Measurements from ENCODE around the gene GALNTL6. TPM values are rescaled to one million over a fixed set of nuclear protein-coding genes. Genes with fewer than 3 reads are reported as not detected.

GALNTL6 gene
- total RNA-seq, 1 donor from 2014 or later: 1.7 TPM

DNA sequence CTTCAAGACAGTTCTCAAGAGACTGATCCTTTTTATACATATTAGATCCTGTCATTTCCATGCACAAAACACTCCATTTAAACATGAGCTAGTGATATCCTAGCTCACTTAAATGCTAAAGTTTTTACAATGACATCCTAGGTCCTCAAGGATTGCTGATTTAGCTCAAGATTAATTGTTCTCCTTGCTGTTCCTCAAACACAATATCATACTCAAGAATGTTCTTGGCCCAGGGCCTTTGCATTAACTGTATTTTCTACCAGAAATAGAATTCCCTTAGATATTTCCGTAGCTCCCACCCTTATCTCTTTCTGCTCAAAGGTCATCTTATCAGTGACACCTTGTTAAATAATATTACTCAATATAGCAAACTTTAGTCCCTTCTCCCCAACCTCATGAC, 270.1 kb downstream of the GALNTL6 start:
- no peaks in the 10 kb centered on the region for H3K27me3 Mint-ChIP-seq
- H3K4me3 Mint-ChIP-seq: no peak overlapping the region
- no peak overlapping the region for H3K27ac Mint-ChIP-seq
- H3K36me3 Mint-ChIP-seq: no peaks in the 10 kb centered on the region
- H3K9me3 Mint-ChIP-seq: no peaks in the 10 kb centered on the region
- H3K4me1 Mint-ChIP-seq (ENCODE audit: unreplicated experiment): no peaks in the 10 kb centered on the region
- TF ChIP-seq, protein P1, sequence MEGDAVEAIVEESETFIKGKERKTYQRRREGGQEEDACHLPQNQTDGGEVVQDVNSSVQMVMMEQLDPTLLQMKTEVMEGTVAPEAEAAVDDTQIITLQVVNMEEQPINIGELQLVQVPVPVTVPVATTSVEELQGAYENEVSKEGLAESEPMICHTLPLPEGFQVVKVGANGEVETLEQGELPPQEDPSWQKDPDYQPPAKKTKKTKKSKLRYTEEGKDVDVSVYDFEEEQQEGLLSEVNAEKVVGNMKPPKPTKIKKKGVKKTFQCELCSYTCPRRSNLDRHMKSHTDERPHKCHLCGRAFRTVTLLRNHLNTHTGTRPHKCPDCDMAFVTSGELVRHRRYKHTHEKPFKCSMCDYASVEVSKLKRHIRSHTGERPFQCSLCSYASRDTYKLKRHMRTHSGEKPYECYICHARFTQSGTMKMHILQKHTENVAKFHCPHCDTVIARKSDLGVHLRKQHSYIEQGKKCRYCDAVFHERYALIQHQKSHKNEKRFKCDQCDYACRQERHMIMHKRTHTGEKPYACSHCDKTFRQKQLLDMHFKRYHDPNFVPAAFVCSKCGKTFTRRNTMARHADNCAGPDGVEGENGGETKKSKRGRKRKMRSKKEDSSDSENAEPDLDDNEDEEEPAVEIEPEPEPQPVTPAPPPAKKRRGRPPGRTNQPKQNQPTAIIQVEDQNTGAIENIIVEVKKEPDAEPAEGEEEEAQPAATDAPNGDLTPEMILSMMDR (conservative IDR thresholded peaks at IDR 0.05): no peak
- no peak for DNase-seq (ENCODE audit: extremely low spot score, unreplicated experiment)

DNA sequence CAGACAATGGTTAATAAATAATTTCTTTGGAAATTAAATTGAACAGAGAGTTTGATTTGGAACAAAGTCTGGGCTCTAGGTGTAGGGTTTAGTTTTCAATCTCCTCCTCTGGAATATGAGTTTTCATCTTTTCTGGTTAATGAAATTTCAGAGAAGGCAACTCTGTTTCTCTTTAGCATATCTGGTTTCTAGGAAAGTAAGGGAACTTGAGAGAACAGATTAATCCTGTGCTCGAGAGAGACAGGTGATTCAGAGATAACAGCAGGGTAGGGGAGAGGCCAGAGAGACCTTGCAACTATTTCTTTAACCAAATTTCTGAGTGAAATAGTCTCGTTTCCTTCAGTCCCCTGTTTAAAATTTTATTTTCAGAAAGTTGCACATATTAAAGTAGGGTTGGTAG, 275.4 kb downstream of the GALNTL6 start:
- H3K27ac Mint-ChIP-seq: no peak overlapping the region
- TF ChIP-seq, protein P1 (conservative IDR thresholded peaks at IDR 0.05): no peak

DNA sequence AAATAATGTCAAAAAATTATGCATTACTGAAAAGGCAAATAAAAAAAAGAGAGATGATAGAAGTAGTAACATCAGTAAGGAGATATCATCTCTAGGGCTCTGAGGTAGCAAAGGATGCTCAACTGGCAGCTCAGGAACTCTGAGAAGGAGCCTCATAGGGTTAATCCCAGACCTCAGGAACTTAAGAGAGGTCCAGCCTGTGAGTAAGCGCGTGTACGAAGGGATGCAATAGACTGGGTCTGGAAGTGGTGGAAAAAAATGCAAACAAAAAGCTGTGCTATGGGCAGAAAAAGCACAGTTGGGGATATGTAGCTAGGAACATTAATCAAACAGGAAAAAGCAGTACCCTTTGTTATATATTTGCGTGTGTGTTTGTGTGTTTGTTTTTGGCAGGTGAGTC, 282.0 kb downstream of the GALNTL6 start:
- H3K4me1 Mint-ChIP-seq (ENCODE audit: unreplicated experiment): no peaks in the 10 kb centered on the region
- no peaks in the 10 kb centered on the region for H3K9me3 Mint-ChIP-seq
- no peak overlapping the region for H3K27ac Mint-ChIP-seq
- DNase-seq (ENCODE audit: extremely low spot score, unreplicated experiment): no peak
- no peak overlapping the region for H3K4me3 Mint-ChIP-seq
- H3K27me3 Mint-ChIP-seq: no peaks in the 10 kb centered on the region
- TF ChIP-seq, protein P1 (conservative IDR thresholded peaks at IDR 0.05): no peak
- H3K36me3 Mint-ChIP-seq: no peaks in the 10 kb centered on the region

More for the DNA sequence above, 275.4 kb downstream of the GALNTL6 start:
- Mint-ChIP-seq H3K4me3 (no peak overlapping the region), H3K9me3 (no peaks in the 10 kb centered on the region), H3K4me1 (ENCODE audit: unreplicated experiment) (no peaks in the 10 kb centered on the region), H3K27me3 (no peaks in the 10 kb centered on the region), H3K36me3 (no peaks in the 10 kb centered on the region)
- no peak for DNase-seq (ENCODE audit: extremely low spot score, unreplicated experiment)

DNA sequence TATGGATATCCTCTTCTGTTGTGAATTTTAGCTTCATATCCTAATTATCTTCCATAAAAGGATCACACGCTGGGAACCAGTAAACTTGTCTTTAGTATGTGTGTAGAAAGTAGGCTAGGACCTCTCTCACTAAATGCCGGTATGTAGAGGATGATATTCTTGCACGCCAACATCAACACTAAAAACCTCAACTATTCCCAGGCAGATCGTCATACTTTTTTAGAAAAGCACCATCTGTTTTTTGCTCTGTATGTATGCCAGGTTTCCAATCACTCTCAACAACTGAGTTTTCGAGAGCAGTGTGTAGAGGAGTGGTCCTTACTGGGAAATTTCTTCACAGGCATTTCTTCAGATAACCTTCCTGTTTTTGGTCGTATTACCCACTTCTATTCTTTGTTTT, 283.6 kb downstream of the GALNTL6 start:
- Mint-ChIP-seq H3K9me3 (no peaks in the 10 kb centered on the region), H3K27ac (no peak overlapping the region), H3K4me3 (no peak overlapping the region), H3K27me3 (no peaks in the 10 kb centered on the region), H3K4me1 (ENCODE audit: unreplicated experiment) (no peaks in the 10 kb centered on the region), H3K36me3 (no peaks in the 10 kb centered on the region)
- DNase-seq (ENCODE audit: extremely low spot score, unreplicated experiment): no peak
- TF ChIP-seq, protein P1 (conservative IDR thresholded peaks at IDR 0.05): no peak

DNA sequence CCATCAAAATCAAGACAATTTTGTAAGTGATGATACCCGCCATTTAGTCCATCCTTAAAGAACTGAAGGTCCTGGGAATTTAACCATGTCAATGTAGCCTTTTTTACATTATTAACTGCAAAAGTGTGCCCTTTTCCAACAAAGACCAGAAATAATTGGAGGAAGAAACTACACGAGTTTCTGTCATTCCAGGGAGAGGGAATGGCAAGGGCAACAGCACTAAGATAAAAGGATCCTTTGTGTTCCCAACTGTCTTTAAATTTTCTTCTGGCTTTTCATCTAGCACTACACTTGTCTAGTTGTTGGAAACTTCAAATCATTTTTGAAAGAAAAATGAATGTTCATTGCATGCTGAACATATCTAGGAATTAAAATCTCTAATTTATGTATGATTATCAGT, 286.2 kb downstream of the GALNTL6 start:
- Mint-ChIP-seq H3K27me3 (no peaks in the 10 kb centered on the region), H3K27ac (no peak overlapping the region), H3K4me1 (ENCODE audit: unreplicated experiment) (no peaks in the 10 kb centered on the region), H3K36me3 (no peaks in the 10 kb centered on the region), H3K4me3 (no peak overlapping the region), H3K9me3 (no peaks in the 10 kb centered on the region)
- TF ChIP-seq, protein P1 (conservative IDR thresholded peaks at IDR 0.05): no peak
- DNase-seq (ENCODE audit: extremely low spot score, unreplicated experiment): no peak

DNA sequence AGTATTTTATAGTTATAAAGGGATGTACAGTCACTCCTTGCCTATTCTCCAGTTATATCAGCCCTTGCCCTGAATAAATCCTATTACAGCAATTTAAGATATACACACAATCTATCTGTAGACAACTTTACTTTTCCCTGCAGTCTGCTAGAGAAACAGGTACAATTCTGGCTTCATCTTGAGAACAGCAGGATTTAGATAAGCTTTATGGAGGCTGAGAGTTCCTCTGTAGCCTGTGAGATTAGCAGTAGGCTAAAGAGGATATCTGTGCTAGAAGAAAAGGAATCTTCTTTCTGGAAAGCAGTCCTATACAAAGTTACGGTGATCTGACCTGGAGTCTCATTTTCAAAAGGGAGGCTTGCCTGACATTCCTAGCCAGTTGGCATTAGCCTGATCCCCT, 290.3 kb downstream of the GALNTL6 start:
- no peak overlapping the region for H3K4me3 Mint-ChIP-seq
- H3K27me3 Mint-ChIP-seq: no peaks in the 10 kb centered on the region
- no peaks in the 10 kb centered on the region for H3K9me3 Mint-ChIP-seq
- DNase-seq (ENCODE audit: extremely low spot score, unreplicated experiment): no peak
- H3K27ac Mint-ChIP-seq: no peak overlapping the region
- TF ChIP-seq, protein P1 (conservative IDR thresholded peaks at IDR 0.05): no peak
- no peaks in the 10 kb centered on the region for H3K36me3 Mint-ChIP-seq
- H3K4me1 Mint-ChIP-seq (ENCODE audit: unreplicated experiment): no peaks in the 10 kb centered on the region
